GM04504 (cell line): ENCODE data around the gene CELSR3.

Experiments
- DNase-seq: peaks from one replicate; pipeline ENCODE4 v3.0.0-alpha.2; 2012; ENCODE audit warnings: low read depth

Gene CELSR3

DNA sequence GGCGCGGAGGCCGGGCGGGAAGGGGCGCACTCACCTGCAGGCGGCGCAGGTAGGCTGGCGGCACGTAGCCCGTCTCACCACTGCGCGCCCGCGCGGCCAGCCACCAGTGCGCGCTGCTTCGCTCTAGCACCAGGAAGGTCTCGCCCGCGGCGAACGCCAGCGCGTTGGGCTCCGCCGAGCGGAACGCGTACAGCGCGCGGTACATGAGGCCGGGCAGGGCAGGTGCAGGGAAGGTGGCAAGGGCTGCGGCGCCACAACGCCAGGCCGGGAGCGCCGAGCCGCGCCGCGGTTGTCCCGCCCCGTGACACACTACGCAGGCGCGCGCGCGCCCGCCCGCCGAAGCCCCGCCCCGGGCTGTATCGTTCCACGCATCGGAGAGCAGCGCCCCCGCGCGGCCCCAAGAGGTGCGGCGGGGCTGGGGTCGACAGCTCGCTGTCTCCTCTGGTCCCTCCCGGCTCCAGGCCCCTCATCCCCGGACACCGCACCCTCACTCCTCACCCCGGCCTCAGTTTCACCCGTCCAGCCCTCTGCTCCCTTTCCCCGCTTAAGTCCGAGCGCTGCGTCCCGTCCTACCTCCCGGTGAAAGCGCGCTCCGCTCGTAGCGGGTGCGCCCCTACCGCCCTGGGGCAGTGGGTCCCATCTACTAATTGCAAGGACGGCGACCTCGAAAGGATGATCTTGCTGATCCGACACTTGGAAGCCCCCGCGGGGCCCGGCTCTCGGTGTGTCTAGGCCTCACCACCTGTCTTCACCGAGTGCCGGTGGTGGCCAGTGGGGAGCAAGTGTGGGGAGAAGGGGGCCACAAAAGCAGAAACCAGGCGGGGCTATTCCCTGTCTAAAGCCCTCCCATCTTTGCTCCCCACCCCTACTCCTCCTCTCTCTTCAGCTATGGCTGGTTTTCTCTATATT, 23.2 kb upstream of the CELSR3 start, which contains the start of gene NCKIPSD:
NCKIPSD (minus strand) TSS at position 313 of the 909 bp plus-strand sequence; CDS start at position 205, 108 bp downstream.
- peak; percentile 54 for DNase-seq

DNA sequence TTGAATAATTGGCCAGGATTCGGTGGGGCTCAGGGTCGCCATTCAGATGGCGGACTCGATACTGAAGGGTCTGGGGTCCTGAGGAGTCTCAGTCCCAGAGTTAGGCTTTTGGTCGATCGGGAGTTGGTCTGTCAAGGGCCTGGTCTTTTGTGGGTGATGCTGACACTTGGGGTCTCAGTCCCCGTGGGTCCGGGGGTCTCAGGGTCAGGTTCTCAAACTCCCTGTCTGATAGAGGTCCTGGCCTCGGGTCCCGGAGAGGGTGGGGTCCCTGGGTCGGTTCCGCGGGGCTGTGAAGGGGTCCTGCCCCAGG, 22.6 kb upstream of the CELSR3 start:
- DNase-seq: no peak

DNA sequence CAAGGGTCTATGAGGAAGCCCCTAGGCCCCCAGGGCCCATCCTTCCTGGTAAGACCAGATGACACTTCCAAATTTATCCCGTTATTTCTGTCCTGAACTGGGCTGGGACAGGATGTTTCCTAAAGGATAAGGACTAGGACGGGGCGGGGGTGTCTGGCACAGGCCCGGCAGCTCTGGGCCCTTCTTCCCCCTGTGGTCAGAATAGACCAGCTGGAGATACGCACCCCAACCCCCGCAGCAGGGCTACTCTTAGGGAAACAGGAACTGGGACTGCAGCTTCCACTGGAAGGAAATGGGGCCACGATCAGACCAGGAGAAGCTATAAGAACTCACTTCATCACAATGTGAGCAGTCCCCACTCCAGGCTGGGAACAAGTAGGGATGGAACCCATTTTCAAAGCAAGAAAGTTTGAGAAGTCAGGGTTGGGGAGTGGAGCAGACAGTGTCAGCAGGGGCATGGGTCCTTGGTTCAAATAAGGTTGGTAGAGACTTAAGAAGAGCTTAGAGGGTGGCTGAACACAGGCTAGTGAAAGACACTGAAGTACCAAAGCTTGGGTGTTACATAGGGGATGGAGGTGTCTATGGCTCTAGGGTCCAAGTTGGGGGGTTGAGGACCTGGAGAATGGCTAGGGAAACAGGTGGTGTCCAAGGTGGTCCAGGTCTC, 21.9 kb upstream of the CELSR3 start:
- no peak for DNase-seq

DNA sequence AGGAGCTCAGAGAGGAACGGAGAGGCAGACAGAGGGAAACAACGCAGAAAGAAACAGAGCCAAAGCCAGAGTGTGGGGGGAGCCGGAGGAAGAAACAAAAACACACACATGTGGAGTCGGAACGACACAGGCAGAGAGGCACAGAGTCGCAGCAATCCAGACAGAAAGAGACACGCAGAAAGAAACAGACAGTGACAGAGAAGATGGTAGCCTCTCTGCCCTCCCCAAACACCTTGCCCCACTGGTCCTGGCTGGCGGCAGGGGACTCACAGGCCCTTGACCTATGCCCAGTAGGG, 21.3 kb upstream of the CELSR3 start:
- no peak for DNase-seq

DNA sequence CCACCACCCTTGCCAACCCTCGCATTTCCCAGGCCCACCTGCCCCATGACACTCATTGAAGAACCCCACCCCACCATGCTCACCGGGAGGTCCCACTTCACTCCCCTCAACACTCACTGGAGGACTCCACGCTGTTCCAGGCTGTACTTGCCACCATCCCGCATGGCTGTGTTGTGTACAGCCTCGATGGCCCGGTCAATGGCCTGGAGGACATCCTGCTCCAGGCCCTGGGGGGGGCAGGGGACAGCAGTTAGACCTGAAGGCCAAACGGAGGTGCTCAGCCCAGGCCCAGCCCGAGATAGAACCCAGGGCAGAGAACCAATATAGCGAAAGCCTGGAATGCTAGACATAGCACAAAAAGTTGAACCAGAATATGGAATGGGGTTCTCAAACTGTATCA, 20.1 kb upstream of the CELSR3 start:
- no peak for DNase-seq

DNA sequence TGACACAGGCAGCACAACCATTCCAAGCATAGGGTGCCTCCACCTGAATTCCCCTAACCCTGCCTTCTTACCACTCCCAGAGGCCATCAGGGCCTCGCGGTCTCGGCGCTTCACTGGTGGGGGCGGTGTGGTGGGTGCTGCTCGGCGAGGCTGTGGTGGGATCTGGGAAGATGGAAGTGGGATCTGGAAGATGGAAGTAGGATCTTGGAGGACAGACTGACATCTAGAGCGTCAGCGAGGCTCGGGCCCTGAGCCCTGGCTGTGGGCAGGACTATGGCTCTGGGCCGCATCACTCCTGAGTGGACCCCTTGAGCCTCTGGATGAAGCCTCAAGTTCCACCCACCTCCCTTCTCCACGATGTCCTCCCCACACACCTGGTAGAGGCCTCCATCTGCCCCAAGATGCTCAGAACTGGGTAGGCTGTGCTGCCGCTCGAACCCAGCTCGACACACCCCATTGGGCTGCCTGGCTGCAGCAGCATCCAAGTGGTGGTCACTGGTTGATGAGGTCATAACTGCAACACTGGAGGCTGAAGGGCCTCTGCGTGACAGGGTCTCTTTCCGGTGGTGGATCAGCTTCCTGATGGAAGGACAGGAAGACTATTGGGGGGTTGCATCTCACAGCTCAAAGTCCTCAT, 19.4 kb upstream of the CELSR3 start:
- no peak for DNase-seq

DNA sequence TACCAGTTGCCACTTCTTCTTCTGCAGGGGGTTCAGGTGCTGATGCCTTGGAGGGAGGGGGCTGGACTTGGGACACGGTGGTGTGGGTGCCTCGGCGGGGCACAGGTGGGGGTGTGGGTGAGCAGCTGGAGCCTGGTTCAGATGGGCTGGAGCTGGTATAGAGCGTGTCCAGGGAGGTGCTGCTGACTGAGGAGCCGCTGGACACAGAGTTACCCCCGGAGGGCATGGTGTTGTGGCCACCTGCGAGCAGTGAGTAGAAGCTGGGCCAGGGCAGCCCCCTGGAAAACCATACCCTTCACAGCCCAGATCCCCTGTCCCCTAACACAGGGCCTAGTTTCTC, 18.8 kb upstream of the CELSR3 start:
- no peak for DNase-seq

DNA sequence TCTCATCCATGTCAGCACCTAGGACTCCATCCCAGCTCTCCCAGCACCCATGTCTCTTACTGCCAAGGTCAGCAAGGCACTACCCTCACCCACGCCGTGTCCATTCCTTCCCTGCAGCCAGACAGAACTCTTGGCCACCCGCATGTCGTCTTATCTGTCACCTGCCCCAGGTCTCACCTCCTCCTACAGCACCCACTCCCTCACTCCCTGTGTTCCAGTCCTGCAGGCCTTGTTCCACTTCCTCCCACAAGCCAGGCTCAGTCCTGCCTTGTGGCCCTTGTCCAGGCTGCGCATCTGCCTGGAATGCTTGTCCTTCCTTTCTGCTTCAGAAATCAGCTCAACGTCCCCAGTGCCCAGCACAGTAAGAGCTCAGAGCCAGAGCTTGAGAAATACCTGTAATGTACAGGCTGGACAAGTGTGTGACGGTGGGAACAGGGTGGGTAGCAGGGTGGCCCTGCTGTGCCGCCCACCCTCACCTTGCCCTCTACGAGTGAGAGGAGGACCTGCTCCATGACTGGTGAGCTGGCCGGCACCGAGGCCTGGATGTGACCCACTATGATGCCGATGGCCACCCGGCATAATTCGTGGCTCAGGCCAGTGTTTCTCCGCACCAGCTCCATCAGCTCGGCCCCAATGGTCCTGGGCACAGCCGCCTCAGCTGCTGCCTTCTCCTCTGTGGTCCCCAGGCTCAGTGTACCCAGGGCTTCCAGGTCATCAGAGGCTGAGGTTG, 18.3 kb upstream of the CELSR3 start:
- no peak for DNase-seq

DNA sequence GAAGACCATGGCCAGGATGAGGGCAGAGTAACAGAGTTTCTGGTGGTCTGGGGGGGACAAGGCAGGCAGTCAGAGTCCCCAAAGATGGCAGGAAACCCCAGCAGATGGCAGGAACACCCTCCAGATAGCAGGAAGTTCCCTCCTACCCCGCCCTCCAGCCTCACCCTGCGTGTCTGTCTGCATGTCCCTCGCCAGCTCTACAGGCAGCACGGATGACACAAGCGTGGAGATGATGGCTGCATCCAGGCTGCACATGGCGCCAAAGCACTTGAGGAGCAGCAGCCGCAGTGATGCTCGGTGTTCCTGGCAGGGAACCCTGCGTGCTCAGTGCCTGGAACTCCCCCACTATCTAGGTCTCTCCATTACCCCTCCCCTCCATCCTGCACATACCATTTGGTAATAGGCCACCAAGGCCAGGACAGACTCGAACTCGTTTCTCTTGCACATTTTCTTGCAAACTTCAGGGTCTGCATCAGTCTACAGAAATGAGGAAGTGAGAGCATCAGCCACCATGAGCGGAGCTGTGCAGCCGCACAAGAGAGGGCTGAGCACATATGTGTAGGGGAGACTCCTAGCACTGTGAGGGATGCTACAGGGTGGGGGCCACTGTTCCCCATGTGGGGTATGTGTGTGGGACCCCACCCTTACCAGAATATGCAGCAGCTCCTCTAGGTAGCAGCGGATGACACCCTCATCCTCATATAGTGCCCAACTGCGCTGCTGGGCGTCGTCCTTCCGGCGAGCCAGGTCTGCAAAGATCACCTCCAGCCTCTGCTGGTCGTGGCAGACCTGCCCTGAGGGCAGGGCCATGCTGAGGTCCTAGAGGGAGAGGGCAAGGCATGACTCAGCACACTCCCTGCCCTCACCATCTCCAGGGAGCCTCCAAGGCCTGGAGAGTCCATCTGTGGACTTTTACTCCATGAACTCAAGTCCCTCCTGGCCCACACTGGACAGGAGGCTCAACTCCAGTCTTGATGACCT, 17.0 kb upstream of the CELSR3 start:
- DNase-seq: no peak

DNA sequence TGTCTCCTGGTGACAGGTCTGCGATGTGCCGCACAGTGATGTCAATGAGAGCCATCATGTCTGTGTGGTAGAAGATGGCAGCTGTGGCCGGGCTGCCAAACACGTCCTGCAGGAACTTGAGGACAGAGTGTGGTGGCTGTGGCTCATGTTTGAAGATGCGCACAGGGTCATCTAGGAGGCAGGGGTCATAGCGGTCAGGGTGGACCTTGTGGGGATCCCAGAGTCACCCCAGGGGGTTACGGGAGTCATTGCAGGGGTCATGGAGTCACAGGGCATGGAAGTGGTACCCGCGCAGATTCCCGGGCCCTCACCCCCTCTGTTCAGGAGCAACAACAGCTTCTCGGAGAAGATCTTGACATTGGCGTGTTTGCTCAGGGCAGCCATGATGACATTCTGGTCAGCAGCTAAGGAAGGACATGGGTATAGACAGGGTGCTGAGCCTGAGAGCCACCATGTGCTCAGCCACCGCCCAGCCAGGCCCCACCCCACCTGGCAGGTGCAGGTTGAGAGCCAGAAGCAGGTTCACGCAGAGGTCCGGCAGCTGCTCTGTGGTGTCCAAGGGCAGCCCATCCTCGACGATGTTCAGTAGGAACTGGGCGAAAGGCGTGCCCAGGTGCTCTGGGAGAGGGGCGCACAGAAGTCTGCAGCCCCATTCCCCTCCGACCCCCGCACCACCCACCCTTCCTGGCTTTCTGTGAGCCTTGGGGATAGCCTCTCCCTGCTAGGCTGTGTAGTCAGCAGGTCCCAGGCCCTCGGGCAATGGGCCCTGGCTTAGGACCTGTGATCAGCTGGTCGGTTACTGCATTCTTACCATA, 16.1 kb upstream of the CELSR3 start:
- no peak for DNase-seq

DNA sequence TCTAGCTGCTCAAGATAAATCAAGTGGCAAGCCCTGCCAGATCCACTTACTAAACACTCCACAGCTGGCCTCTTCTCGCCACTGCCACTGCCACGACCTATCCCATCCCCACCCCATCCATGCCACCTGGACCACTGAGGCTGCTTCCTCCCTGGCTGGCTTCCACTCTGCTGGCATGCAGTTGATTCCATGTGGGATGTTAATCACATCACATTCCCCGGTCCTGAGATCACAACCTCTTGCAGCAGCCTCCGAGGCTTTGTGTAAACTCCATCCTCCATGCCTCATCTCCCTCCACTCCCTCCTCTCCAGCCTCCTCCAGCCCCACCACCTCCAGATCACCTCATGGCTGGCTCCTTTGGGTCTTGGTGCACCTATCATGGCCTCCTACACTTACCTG, 15.4 kb upstream of the CELSR3 start:
- DNase-seq: no peak

DNA sequence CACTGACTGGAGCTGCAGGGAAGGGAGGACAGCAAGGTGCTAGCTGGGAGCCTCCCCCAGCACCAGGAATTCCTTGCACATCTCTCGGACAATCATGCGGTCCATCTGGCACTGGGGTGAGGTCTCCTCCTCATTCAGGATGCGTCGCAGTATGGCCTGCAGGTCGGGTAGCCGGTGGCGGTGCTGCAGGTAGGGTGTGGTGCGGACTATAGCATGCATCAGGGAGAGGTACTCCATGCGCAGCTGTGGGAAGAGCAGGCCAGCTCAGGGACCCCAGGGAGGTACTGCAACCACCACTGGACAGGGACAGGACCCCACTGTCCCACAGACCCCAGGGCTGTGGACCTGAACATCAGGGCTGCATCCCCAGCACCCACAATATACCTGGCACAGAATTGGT, 11.8 kb upstream of the CELSR3 start:
- no peak for DNase-seq

DNA sequence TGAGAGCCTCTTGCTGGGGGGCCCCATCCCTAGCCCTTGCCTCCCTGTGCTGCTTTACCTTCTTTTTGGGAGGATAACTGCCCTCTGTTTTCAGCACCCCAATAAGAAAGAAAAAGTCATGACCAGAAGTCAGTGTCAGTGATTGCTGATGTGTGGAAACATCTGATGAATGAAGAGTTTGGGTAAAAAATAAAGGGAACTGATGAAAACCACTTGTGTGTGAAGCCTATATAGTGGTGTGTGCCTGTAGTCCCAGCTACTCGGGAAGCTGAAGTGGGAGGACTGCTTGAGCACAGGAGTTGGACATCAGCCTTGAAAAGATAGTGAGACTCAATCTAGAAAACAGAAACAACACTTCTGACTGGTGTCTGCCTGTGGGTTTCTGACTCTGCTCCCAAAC, 9.8 kb upstream of the CELSR3 start:
- DNase-seq: no peak

DNA sequence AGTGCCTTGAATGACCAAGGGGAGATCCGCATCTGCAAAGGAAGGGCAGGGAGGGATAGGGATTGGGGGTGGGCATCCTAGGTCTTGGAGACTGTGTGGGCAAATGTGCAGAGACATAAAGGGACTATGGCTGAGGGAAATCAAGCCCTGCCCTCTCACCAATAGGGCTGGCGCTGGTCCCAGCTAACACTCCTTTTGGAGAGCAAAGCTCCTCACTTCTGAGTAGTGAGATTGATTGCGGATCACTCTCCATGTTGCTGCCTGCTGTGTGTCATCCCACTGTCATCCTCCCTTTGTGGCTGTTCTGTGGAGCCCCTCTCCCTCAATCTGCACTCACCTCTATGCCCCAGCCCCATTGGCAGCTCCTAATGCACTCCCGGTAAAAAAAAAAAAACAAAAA, 2.2 kb upstream of the CELSR3 start:
- no peak for DNase-seq

DNA sequence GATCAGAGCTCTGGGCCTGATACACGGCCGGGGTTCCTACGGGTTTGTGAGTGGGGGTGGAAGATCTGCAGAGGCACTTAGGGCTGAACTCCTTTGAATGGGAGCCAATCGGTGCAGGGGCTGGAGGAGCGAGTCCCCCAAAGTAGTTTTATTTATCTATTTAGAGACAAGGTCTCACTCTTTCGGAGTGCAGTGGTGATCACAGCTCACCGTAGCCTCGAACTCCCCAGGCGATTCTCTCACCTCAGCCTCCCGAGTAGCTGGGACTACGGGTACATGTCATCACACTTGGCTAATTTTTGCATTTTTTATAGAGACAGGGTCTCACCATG, 1.6 kb upstream of the CELSR3 start:
- DNase-seq: no peak

DNA sequence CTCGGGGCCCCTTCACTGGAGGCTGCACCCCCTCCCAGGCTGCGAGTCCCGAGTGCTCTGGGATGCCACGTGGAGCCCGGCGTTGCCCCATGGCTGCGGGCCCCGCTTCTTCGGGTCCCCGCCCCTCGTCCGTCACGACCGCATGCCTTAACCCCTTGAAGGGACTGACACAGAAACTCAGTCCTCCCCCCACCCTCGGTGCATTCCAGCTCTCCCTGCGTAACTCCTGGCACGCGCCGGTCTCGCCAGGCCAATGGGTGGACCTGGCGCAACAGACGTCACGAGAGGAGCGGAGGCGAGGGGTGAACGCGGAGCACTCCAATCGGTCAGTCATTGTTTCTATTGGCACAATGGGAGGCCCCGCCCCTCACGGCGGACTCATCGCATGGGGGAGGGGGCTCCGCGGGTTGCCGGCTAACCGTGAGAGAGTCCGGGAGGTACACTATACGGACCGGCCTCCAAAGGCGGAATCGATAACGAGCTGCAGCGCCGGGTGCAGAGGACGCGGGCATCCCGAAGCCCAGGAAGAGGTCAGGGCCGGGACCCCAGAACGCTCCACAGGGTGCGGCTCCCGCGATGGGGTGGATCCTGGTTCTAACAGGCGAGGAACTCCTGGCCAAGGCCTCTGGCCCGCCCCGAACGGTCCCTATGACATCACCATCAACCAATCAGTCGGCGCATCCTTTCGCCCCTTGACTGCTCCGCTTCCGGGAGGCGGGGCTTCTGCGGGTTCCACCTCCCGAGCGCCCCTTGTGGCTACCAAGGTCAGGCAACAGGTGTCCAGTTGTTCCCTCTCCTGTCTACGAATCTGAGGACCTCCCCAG, 1.0 kb upstream of the CELSR3 start:
- peak; percentile 97 for DNase-seq

DNA sequence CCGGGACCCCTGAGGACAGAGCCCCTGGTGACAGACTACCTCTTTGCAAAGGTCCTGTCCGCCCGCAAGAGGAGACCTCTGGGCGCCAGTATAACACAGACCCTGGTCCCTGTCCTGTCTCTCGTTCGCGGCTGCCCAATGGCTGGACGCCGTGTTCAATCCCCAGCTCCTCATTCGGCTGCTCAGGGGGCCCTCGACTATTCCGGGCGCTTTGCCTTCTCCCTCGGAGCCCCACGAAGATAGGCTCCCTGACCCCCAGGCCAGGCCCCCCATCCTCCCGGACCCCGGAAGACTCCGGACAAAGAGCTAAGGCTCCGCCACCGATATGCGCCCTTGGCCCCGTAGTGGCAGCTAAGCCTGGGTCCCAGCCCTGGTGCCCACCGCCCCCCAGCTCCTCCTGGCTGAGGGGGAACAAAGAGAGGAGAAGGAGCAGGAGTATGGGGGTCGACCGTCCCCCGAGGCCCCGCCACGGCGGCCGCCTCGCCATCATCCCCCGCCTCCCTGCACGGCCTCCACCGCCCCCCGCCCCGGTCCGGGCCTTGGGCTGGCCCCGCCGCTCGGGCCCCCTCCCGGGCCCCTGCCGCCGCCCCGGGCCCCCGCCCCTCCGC, 437 bp downstream of the CELSR3 start:
- DNase-seq: no peak

DNA sequence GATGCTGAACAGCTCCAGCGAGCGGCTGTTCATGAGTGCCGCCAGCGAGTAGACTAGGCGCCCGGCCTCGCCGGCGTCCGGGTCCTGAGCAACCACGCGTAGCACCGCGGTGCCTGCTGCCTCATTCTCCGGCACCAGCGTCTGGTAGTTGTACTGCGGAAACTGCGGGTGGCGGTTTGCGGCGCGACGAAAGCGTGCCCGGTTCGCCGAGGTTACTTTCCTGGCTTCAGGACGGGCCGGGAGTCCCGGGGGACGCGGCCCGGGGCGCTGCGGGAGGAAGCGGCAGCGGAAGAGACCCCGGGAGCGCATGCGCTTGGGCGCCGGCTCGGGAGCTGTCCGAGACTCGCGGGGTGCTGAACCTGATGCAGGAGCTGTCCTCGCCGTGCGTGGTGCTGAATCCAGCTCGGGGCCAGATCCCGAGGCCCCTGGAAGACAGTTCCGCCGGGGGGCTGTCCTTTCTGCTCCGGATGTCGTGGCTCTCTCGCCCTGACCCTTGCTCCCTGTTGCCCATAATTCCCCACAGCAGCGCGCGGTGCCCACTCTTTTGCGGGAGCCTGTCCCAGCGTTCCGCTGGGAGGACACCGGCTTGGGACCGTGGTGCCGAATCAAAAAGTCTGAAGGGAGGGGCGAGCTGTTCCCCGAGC, 1.1 kb downstream of the CELSR3 start:
- no peak for DNase-seq

DNA sequence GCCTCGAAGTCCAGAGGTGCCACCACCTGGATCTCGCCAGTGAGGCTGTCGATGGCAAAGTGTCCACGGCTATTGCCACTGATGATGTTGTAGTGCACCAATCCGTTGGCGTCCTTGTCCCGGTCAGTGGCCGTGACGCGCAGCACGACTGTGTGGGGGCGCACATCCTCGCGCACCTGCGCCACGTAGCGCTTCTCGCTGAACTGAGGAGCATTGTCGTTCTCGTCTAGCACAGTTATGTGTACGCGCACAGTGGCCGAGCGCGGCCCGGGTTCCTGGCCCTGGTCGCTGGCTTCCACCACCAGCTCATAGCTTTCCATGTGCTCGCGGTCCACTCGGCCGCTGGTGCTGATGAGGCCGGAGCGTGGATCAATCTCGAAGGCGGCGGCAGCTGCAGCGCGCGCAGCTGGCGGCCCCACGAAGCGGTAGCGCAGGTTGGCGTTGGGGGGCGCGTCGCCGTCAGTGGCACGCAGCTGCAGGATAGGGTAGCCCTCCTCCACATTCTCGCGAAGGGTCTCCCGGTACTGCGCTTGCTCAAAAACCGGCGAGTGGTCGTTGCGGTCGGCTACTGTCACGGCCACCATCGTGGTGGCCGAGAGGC, 1.8 kb downstream of the CELSR3 start:
- no peak for DNase-seq
